ENCODE measurements around the gene SPAG5.

GRCh38 chr17:28532050-28532960, 66.5 kb downstream of the SPAG5 start:
- no peak for TF ChIP-seq POLR2A (IDR thresholded peaks at IDR 0.05; ENCODE audit: low read depth, low read length)
- TF ChIP-seq POLR2AphosphoS5 (IDR thresholded peaks at IDR 0.05; ENCODE audit: low read depth, low read length): no peak
- no peak for TF ChIP-seq TAF1 (IDR thresholded peaks at IDR 0.05; ENCODE audit: borderline replicate concordance, low read depth, low read length)

Measured in GM12892 (cell line).